Measurements from ENCODE around the gene PRICKLE1.

PRICKLE1 gene

GRCh38 chr12:42575717-42576116, 13.8 kb downstream of the PRICKLE1 start:
- Histone ChIP-seq H3K9me3 (ENCODE audit: control insufficient read depth in 1 of 2, low read length in 2 of 2) (no peaks in the 10 kb centered on the region), H3K4me1 (ENCODE audit: control insufficient read depth in 1 of 2, insufficient read depth in 2 of 2, low read length in 2 of 2) (no peaks in the 10 kb centered on the region), H3K27ac (ENCODE audit: low read length) (no peak overlapping the region), H3K27me3 (ENCODE audit: low read depth, low read length) (no peaks in the 10 kb centered on the region), H3K4me3 (ENCODE audit: low read depth in 1 of 2, low read length in 2 of 2) (no peak overlapping the region), H3K36me3 (ENCODE audit: control insufficient read depth in 1 of 2, insufficient read depth in 2 of 2, low read length in 2 of 2) (no peaks in the 10 kb centered on the region)

- no peaks in the 10 kb centered on the region for H3K27me3 ChIP-seq (ENCODE audit: low read depth, low read length)
- H3K4me1 ChIP-seq (ENCODE audit: control insufficient read depth in 1 of 2, insufficient read depth in 2 of 2, low read length in 2 of 2) = no peaks in the 10 kb centered on the region
- no peak overlapping the region for H3K27ac ChIP-seq (ENCODE audit: low read length)
- no peaks in the 10 kb centered on the region for H3K36me3 ChIP-seq (ENCODE audit: control insufficient read depth in 1 of 2, insufficient read depth in 2 of 2, low read length in 2 of 2)
- H3K4me3 ChIP-seq (ENCODE audit: low read depth in 1 of 2, low read length in 2 of 2) = no peak overlapping the region
- no peaks in the 10 kb centered on the region for H3K9me3 ChIP-seq (ENCODE audit: control insufficient read depth in 1 of 2, low read length in 2 of 2)
These were observed 14.7 kb downstream of the PRICKLE1 start for GRCh38 chr12:42574851-42575266.

- Histone ChIP-seq H3K36me3 (ENCODE audit: control insufficient read depth in 1 of 2, insufficient read depth in 2 of 2, low read length in 2 of 2) (no peaks in the 10 kb centered on the region), H3K27me3 (ENCODE audit: low read depth, low read length) (no peaks in the 10 kb centered on the region), H3K4me1 (ENCODE audit: control insufficient read depth in 1 of 2, insufficient read depth in 2 of 2, low read length in 2 of 2) (no peaks in the 10 kb centered on the region), H3K27ac (ENCODE audit: low read length) (no peak overlapping the region), H3K4me3 (ENCODE audit: low read depth in 1 of 2, low read length in 2 of 2) (no peak overlapping the region), H3K9me3 (ENCODE audit: control insufficient read depth in 1 of 2, low read length in 2 of 2) (no peaks in the 10 kb centered on the region)
These were observed 18.1 kb downstream of the PRICKLE1 start for GRCh38 chr12:42571327-42572009.

GRCh38 chr12:42570076-42570475, 19.5 kb downstream of the PRICKLE1 start:
- no peak overlapping the region for H3K27ac ChIP-seq (ENCODE audit: low read length)

GRCh38 chr12:42568952-42569915, 20.3 kb downstream of the PRICKLE1 start:
- Histone ChIP-seq H3K27me3 (ENCODE audit: low read depth, low read length) (no peaks in the 10 kb centered on the region), H3K27ac (ENCODE audit: low read length) (no peak overlapping the region), H3K9me3 (ENCODE audit: control insufficient read depth in 1 of 2, low read length in 2 of 2) (no peaks in the 10 kb centered on the region), H3K4me3 (ENCODE audit: low read depth in 1 of 2, low read length in 2 of 2) (no peak overlapping the region), H3K4me1 (ENCODE audit: control insufficient read depth in 1 of 2, insufficient read depth in 2 of 2, low read length in 2 of 2) (peaks cover 0 to 6% of the 10 kb centered on the region in 2 donors), H3K36me3 (ENCODE audit: control insufficient read depth in 1 of 2, insufficient read depth in 2 of 2, low read length in 2 of 2) (no peaks in the 10 kb centered on the region)

More at GRCh38 chr12:42570076-42570475, 19.5 kb downstream of the PRICKLE1 start:
- Histone ChIP-seq H3K4me3 (ENCODE audit: low read depth in 1 of 2, low read length in 2 of 2) (no peak overlapping the region), H3K27me3 (ENCODE audit: low read depth, low read length) (no peaks in the 10 kb centered on the region), H3K4me1 (ENCODE audit: control insufficient read depth in 1 of 2, insufficient read depth in 2 of 2, low read length in 2 of 2) (peaks cover 0 to 6% of the 10 kb centered on the region in 2 donors), H3K36me3 (ENCODE audit: control insufficient read depth in 1 of 2, insufficient read depth in 2 of 2, low read length in 2 of 2) (no peaks in the 10 kb centered on the region), H3K9me3 (ENCODE audit: control insufficient read depth in 1 of 2, low read length in 2 of 2) (no peaks in the 10 kb centered on the region)

GRCh38 chr12:42565633-42566032, 23.9 kb downstream of the PRICKLE1 start:
- H3K36me3 ChIP-seq (ENCODE audit: control insufficient read depth in 1 of 2, insufficient read depth in 2 of 2, low read length in 2 of 2) = no peaks in the 10 kb centered on the region
- H3K27ac ChIP-seq (ENCODE audit: low read length) = no peak overlapping the region
- H3K9me3 ChIP-seq (ENCODE audit: control insufficient read depth in 1 of 2, low read length in 2 of 2) = no peaks in the 10 kb centered on the region
- peaks cover 0 to 6% of the 10 kb centered on the region in 2 donors for H3K4me1 ChIP-seq (ENCODE audit: control insufficient read depth in 1 of 2, insufficient read depth in 2 of 2, low read length in 2 of 2)
- H3K27me3 ChIP-seq (ENCODE audit: low read depth, low read length) = no peaks in the 10 kb centered on the region
- no peak overlapping the region for H3K4me3 ChIP-seq (ENCODE audit: low read depth in 1 of 2, low read length in 2 of 2)

GRCh38 chr12:42564996-42565395, 24.6 kb downstream of the PRICKLE1 start:
- no peaks in the 10 kb centered on the region for H3K27me3 ChIP-seq (ENCODE audit: low read depth, low read length)
- no peaks in the 10 kb centered on the region for H3K9me3 ChIP-seq (ENCODE audit: control insufficient read depth in 1 of 2, low read length in 2 of 2)
- H3K36me3 ChIP-seq (ENCODE audit: control insufficient read depth in 1 of 2, insufficient read depth in 2 of 2, low read length in 2 of 2) = no peaks in the 10 kb centered on the region
- H3K4me3 ChIP-seq (ENCODE audit: low read depth in 1 of 2, low read length in 2 of 2) = no peak overlapping the region
- peaks cover 0 to 6% of the 10 kb centered on the region in 2 donors for H3K4me1 ChIP-seq (ENCODE audit: control insufficient read depth in 1 of 2, insufficient read depth in 2 of 2, low read length in 2 of 2)
- H3K27ac ChIP-seq (ENCODE audit: low read length) = no peak overlapping the region

- Histone ChIP-seq H3K4me1 (ENCODE audit: control insufficient read depth in 1 of 2, insufficient read depth in 2 of 2, low read length in 2 of 2) (peaks cover 0 to 6% of the 10 kb centered on the region in 2 donors), H3K4me3 (ENCODE audit: low read depth in 1 of 2, low read length in 2 of 2) (no peak overlapping the region), H3K27ac (ENCODE audit: low read length) (no peak overlapping the region), H3K36me3 (ENCODE audit: control insufficient read depth in 1 of 2, insufficient read depth in 2 of 2, low read length in 2 of 2) (no peaks in the 10 kb centered on the region), H3K9me3 (ENCODE audit: control insufficient read depth in 1 of 2, low read length in 2 of 2) (no peaks in the 10 kb centered on the region), H3K27me3 (ENCODE audit: low read depth, low read length) (no peaks in the 10 kb centered on the region)
These were observed 25.0 kb downstream of the PRICKLE1 start for GRCh38 chr12:42564556-42564955.

GRCh38 chr12:42560977-42561376, 28.6 kb downstream of the PRICKLE1 start:
- no peak overlapping the region for H3K27ac ChIP-seq (ENCODE audit: low read length)
- no peak overlapping the region for H3K4me3 ChIP-seq (ENCODE audit: low read depth in 1 of 2, low read length in 2 of 2)
- no peaks in the 10 kb centered on the region for H3K36me3 ChIP-seq (ENCODE audit: control insufficient read depth in 1 of 2, insufficient read depth in 2 of 2, low read length in 2 of 2)
- peaks cover 0 to 6% of the 10 kb centered on the region in 2 donors for H3K4me1 ChIP-seq (ENCODE audit: control insufficient read depth in 1 of 2, insufficient read depth in 2 of 2, low read length in 2 of 2)
- H3K9me3 ChIP-seq (ENCODE audit: control insufficient read depth in 1 of 2, low read length in 2 of 2) = no peaks in the 10 kb centered on the region
- H3K27me3 ChIP-seq (ENCODE audit: low read depth, low read length) = no peaks in the 10 kb centered on the region

- H3K4me3 ChIP-seq (ENCODE audit: low read depth in 1 of 2, low read length in 2 of 2) = no peak overlapping the region
- no peaks in the 10 kb centered on the region for H3K4me1 ChIP-seq (ENCODE audit: control insufficient read depth in 1 of 2, insufficient read depth in 2 of 2, low read length in 2 of 2)
- H3K9me3 ChIP-seq (ENCODE audit: control insufficient read depth in 1 of 2, low read length in 2 of 2) = no peaks in the 10 kb centered on the region
- no peaks in the 10 kb centered on the region for H3K27me3 ChIP-seq (ENCODE audit: low read depth, low read length)
- no peak overlapping the region for H3K27ac ChIP-seq (ENCODE audit: low read length)
- no peaks in the 10 kb centered on the region for H3K36me3 ChIP-seq (ENCODE audit: control insufficient read depth in 1 of 2, insufficient read depth in 2 of 2, low read length in 2 of 2)
These were observed 31.9 kb downstream of the PRICKLE1 start for GRCh38 chr12:42557586-42558172.

GRCh38 chr12:42556917-42557316, 32.6 kb downstream of the PRICKLE1 start:
- Histone ChIP-seq H3K27ac (ENCODE audit: low read length) (no peak overlapping the region), H3K4me1 (ENCODE audit: control insufficient read depth in 1 of 2, insufficient read depth in 2 of 2, low read length in 2 of 2) (no peaks in the 10 kb centered on the region), H3K36me3 (ENCODE audit: control insufficient read depth in 1 of 2, insufficient read depth in 2 of 2, low read length in 2 of 2) (no peaks in the 10 kb centered on the region), H3K9me3 (ENCODE audit: control insufficient read depth in 1 of 2, low read length in 2 of 2) (no peaks in the 10 kb centered on the region), H3K27me3 (ENCODE audit: low read depth, low read length) (no peaks in the 10 kb centered on the region), H3K4me3 (ENCODE audit: low read depth in 1 of 2, low read length in 2 of 2) (no peak overlapping the region)

Measured in muscle layer of duodenum (tissue), 2 donors.